Measurements from ENCODE around the gene CRP.
"Not testable (repeated sequence)": the region's sequence is repeated elsewhere in the genome, so short reads cannot be mapped to it uniquely, and the experiment has no call there.

CRP gene

GRCh38 chr1:159687511-159687910 is 26.9 kb downstream of the CRP start:
- H3K4me1 ChIP-seq (ENCODE audit: control insufficient read depth, insufficient read depth, low read length), result no peaks in the 10 kb centered on the region
- no peak overlapping the region for H3K27ac ChIP-seq (ENCODE audit: low read depth, low read length)
- no peak overlapping the region for H3K4me3 ChIP-seq (ENCODE audit: low read length)
- no peaks in the 10 kb centered on the region for H3K36me3 ChIP-seq (ENCODE audit: control insufficient read depth, insufficient read depth, low read length)
- no peaks in the 10 kb centered on the region for H3K27me3 ChIP-seq (ENCODE audit: control insufficient read depth, insufficient read depth, low read length)
- no peak overlapping the region for H3K9ac ChIP-seq (ENCODE audit: low read length)

GRCh38 chr1:159686599-159687299 is 27.6 kb downstream of the CRP start:
- Histone ChIP-seq H3K4me3 (ENCODE audit: low read length) (no peak overlapping the region), H3K36me3 (ENCODE audit: control insufficient read depth, insufficient read depth, low read length) (no peaks in the 10 kb centered on the region), H3K27ac (ENCODE audit: low read depth, low read length) (no peak overlapping the region), H3K27me3 (ENCODE audit: control insufficient read depth, insufficient read depth, low read length) (no peaks in the 10 kb centered on the region), H3K4me1 (ENCODE audit: control insufficient read depth, insufficient read depth, low read length) (no peaks in the 10 kb centered on the region), H3K9ac (ENCODE audit: low read length) (no peak overlapping the region)

- H3K27me3 ChIP-seq (ENCODE audit: control insufficient read depth, insufficient read depth, low read length), result no peaks in the 10 kb centered on the region
- H3K27ac ChIP-seq (ENCODE audit: low read depth, low read length), result no peak overlapping the region
- no peak overlapping the region for H3K9ac ChIP-seq (ENCODE audit: low read length)
- H3K4me1 ChIP-seq (ENCODE audit: control insufficient read depth, insufficient read depth, low read length), result no peaks in the 10 kb centered on the region
- H3K4me3 ChIP-seq (ENCODE audit: low read length), result no peak overlapping the region
- no peaks in the 10 kb centered on the region for H3K36me3 ChIP-seq (ENCODE audit: control insufficient read depth, insufficient read depth, low read length)
These were observed 35.5 kb downstream of the CRP start for GRCh38 chr1:159678939-159679338.

- Histone ChIP-seq H3K27me3 (ENCODE audit: control insufficient read depth, insufficient read depth, low read length) (no peaks in the 10 kb centered on the region), H3K36me3 (ENCODE audit: control insufficient read depth, insufficient read depth, low read length) (no peaks in the 10 kb centered on the region), H3K4me3 (ENCODE audit: low read length) (no peak overlapping the region), H3K4me1 (ENCODE audit: control insufficient read depth, insufficient read depth, low read length) (no peaks in the 10 kb centered on the region), H3K9ac (ENCODE audit: low read length) (no peak overlapping the region), H3K27ac (ENCODE audit: low read depth, low read length) (no peak overlapping the region)
These were observed 39.3 kb downstream of the CRP start for GRCh38 chr1:159675046-159675445.

GRCh38 chr1:159672390-159672789 is 42.0 kb downstream of the CRP start:
- not testable (repeated sequence) for H3K27me3 ChIP-seq (ENCODE audit: control insufficient read depth, insufficient read depth, low read length); H3K4me3 ChIP-seq (ENCODE audit: low read length); H3K36me3 ChIP-seq (ENCODE audit: control insufficient read depth, insufficient read depth, low read length); H3K27ac ChIP-seq (ENCODE audit: low read depth, low read length); H3K4me1 ChIP-seq (ENCODE audit: control insufficient read depth, insufficient read depth, low read length); H3K9ac ChIP-seq (ENCODE audit: low read length)

- no peak overlapping the region for H3K4me3 ChIP-seq (ENCODE audit: low read length)
- H3K27ac ChIP-seq (ENCODE audit: low read depth, low read length), result no peak overlapping the region
- no peaks in the 10 kb centered on the region for H3K36me3 ChIP-seq (ENCODE audit: control insufficient read depth, insufficient read depth, low read length)
- no peaks in the 10 kb centered on the region for H3K4me1 ChIP-seq (ENCODE audit: control insufficient read depth, insufficient read depth, low read length)
- no peaks in the 10 kb centered on the region for H3K27me3 ChIP-seq (ENCODE audit: control insufficient read depth, insufficient read depth, low read length)
- no peak overlapping the region for H3K9ac ChIP-seq (ENCODE audit: low read length)
These were observed 45.1 kb downstream of the CRP start for GRCh38 chr1:159669338-159669737.

- Histone ChIP-seq H3K4me3 (ENCODE audit: low read length) (no peak overlapping the region), H3K36me3 (ENCODE audit: control insufficient read depth, insufficient read depth, low read length) (no peaks in the 10 kb centered on the region), H3K4me1 (ENCODE audit: control insufficient read depth, insufficient read depth, low read length) (no peaks in the 10 kb centered on the region), H3K27ac (ENCODE audit: low read depth, low read length) (no peak overlapping the region), H3K9ac (ENCODE audit: low read length) (no peak overlapping the region), H3K27me3 (ENCODE audit: control insufficient read depth, insufficient read depth, low read length) (no peaks in the 10 kb centered on the region)
These were observed 45.6 kb downstream of the CRP start for GRCh38 chr1:159668739-159669138.

- Histone ChIP-seq H3K4me3 (ENCODE audit: low read length) (no peak overlapping the region), H3K36me3 (ENCODE audit: control insufficient read depth, insufficient read depth, low read length) (no peaks in the 10 kb centered on the region), H3K4me1 (ENCODE audit: control insufficient read depth, insufficient read depth, low read length) (no peaks in the 10 kb centered on the region), H3K9ac (ENCODE audit: low read length) (no peak overlapping the region), H3K27ac (ENCODE audit: low read depth, low read length) (no peak overlapping the region), H3K27me3 (ENCODE audit: control insufficient read depth, insufficient read depth, low read length) (no peaks in the 10 kb centered on the region)
These were observed 50.1 kb downstream of the CRP start for GRCh38 chr1:159664247-159664646.

- Histone ChIP-seq H3K4me1 (ENCODE audit: control insufficient read depth, insufficient read depth, low read length) (no peaks in the 10 kb centered on the region), H3K27me3 (ENCODE audit: control insufficient read depth, insufficient read depth, low read length) (no peaks in the 10 kb centered on the region), H3K27ac (ENCODE audit: low read depth, low read length) (no peak overlapping the region), H3K9ac (ENCODE audit: low read length) (no peak overlapping the region), H3K36me3 (ENCODE audit: control insufficient read depth, insufficient read depth, low read length) (no peaks in the 10 kb centered on the region), H3K4me3 (ENCODE audit: low read length) (no peak overlapping the region)
These were observed 50.8 kb downstream of the CRP start for GRCh38 chr1:159663552-159663951.

Measured in rectal smooth muscle tissue (tissue), 1 donor.